Posterior vena cava (tissue), 2 donors: Measurements from ENCODE around the gene TSSC4. TPM values are rescaled to one million over a fixed set of nuclear protein-coding genes. Genes with fewer than 3 reads are reported as not detected.
A peak's percentile ranks its signal among the peaks of the same experiment; 100 is the strongest.

Experiments
- DNase-seq: peaks from one replicate; pipeline ENCODE4 v3.0.0-alpha.2; 2020; ENCODE audit warnings: low spot score
- intact Hi-C, 2 donors: fragments of 100-400 bp; cut with DNase I; formaldehyde crosslinking; loops; one replicate each; pipeline versions ENCODE4 v1.14.1 to v1.14.2; 2022 to 2023
- total RNA-seq, 2 donors: library from RNA; stranded (reverse); fragmentation: NEBNext Ultra II Directional; extraction: Animal tissue kit (Norgen Biotek cat#: 25700); gene quantifications; one replicate each; pipeline ENCODE4 v1.2.1, GENCODE V29; 2021
- donor health status: DM: yes; HTN: yes; CAD: no.
- donor health status: DM: yes; HTN: yes; CAD: no.

TSSC4 gene
- total RNA-seq, 2 donors from 2014 or later, result 47.4 to 49.6 TPM

DNA sequence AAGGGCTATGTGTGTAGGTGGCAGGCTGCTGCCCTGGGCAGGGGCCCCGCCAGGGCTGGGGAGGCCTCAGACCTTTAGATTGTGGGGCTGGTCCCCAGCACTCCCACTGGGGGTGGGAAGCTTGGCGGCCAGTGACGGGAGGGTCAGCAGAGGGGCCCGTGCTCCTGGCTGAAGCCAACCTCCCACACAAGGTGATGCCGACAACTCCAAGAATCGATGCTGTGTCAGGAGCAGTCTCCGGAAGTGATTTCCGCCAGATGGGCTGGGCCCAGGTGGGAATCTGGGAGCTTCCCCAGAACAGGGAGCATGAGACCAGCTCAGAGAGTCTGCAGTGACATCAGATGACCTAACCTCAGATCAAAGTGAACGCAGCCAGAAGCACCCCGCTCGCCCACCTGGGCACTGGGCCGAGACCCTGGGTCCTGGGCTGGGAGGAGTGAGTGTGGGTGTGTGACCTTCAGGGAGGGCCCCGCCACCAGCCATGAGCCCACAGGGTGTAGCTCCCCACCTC, 36.0 kb downstream of the TSSC4 start:
- peak; percentile 69 for DNase-seq
- intact Hi-C loops, result no loop called here

GRCh38 chr11:2437516-2437915, 37.0 kb downstream of the TSSC4 start:
- DNase-seq, result no peak
- intact Hi-C loops, result no loop called here

- DNase-seq, result no peak
Observed at GRCh38 chr11:2439820-2440219, 39.3 kb downstream of the TSSC4 start.

GRCh38 chr11:2440646-2441045, 40.1 kb downstream of the TSSC4 start:
- DNase-seq, result peak; percentile 57

More at GRCh38 chr11:2439820-2440219, 39.3 kb downstream of the TSSC4 start:
- intact Hi-C loops, result no loop called here

GRCh38 chr11:2441171-2441570, 40.6 kb downstream of the TSSC4 start:
- intact Hi-C loops, result no loop called here
- DNase-seq, result peak; percentile 68

More at GRCh38 chr11:2440646-2441045, 40.1 kb downstream of the TSSC4 start:
- intact Hi-C loops, result no loop called here

DNA sequence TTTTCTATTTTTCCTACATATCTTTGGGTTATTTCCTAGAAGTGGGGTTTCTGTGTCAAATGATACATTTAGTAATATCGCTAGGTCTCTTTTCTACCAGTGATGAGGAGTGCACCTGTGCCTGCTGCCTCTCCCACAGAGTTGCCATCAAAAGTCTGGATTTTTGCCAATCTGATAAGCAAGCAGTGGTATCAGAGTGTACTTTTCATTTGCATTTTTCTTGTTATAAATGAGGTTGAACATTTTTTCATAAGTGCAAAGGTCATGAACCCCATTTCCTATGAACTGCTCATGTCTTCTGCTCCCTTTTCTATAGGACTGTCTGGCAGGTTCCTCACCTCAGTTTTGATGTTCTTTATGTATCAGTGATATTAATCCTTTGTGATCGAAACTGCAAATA, 42.0 kb downstream of the TSSC4 start:
- intact Hi-C loops, result loop anchor here in 1 of 2 donors (2.0 kb wide), 1 partner anchor 40 kb away; no protein-coding TSS in a partner anchor

DNA sequence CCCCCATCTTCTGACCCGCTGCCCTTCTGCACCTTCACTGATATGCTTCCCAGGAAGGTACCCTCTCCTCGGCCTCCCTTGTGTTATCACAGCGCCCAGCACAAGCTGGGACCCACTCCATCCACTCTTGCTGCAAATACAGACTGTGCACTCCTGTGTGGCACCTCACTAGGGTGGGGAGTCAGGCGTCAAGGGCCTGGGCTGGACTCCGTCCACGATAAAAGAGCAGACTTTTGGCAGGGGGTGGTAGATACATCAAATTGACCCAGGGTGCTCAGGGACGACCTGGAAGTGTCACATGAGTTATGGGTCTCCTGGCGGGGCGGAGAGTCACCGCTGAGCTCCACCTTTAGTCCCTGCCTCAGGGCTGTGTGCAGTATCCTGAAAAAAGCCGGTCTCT, 42.9 kb downstream of the TSSC4 start:
- intact Hi-C loops, result loop anchor here in 1 of 2 donors (2.0 kb wide), 1 partner anchor 39 kb away; no protein-coding TSS in a partner anchor
- DNase-seq, result peak; percentile 47

More for the DNA sequence above, 42.0 kb downstream of the TSSC4 start:
- no peak for DNase-seq

- intact Hi-C loops, result loop anchor here in 1 of 2 donors (2.0 kb wide), 1 partner anchor 39 kb away; no protein-coding TSS in a partner anchor
- peak; percentile 80 for DNase-seq
Observed at GRCh38 chr11:2443881-2444820, 43.6 kb downstream of the TSSC4 start, which contains the start of gene TRPM5. TRPM5 (minus strand) TSS chr11:2444514; CDS start chr11:2423036, 21,478 bp downstream.

- peak; percentile 80 for DNase-seq
- intact Hi-C loops, result no loop called here
Observed at GRCh38 chr11:2444821-2445745, 44.5 kb downstream of the TSSC4 start, which contains the start of gene KCNQ1. KCNQ1 (plus strand) TSS chr11:2445008; CDS start chr11:2445099, 91 bp downstream.

DNA sequence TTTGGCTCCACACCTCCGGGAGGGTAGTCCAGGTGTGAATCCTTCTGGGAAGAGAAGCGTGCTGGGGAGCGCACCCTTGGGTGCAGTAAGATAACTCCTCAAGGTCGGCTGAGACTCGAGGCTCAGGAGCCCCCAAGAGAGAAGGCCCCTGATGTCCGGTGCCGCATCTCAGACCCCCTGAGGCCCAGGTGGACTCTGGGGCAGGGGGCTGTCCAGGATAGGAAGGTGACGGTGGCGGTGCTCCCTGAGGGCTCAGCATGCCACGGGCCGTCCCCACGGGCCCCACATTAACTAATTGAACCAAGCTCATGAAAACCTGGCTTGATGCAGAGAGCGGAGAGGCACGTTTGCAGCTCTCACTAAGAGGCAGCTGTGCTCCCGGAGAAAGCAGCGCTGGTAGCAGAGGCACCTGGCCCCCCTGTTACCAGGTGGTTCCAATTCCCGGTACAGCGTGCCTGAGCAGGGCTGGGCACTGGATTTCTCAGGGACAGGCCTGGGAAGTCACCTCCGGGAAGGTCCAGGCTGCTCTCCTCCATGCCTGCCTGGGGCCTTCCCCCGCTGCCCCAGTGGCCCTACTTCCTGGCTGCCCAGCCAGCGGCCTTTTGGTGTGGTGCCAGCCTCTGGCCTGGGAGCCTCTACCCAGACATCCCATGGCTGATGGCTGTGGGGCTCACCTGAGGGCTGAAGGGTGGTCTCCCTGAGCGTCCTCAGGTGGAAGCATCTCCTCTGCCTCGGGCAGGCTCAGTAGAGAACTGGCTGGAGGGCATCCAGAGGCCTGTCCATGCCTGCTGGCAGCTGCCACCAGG, 45.4 kb downstream of the TSSC4 start:
- intact Hi-C loops, result no loop called here
- peak; percentile 72 for DNase-seq

- intact Hi-C loops, result no loop called here
- DNase-seq, result peak; percentile 82
Observed at GRCh38 chr11:2446590-2447252, 46.2 kb downstream of the TSSC4 start.

GRCh38 chr11:2447253-2447950, 46.9 kb downstream of the TSSC4 start:
- DNase-seq, result no peak
- intact Hi-C loops, result no loop called here

DNA sequence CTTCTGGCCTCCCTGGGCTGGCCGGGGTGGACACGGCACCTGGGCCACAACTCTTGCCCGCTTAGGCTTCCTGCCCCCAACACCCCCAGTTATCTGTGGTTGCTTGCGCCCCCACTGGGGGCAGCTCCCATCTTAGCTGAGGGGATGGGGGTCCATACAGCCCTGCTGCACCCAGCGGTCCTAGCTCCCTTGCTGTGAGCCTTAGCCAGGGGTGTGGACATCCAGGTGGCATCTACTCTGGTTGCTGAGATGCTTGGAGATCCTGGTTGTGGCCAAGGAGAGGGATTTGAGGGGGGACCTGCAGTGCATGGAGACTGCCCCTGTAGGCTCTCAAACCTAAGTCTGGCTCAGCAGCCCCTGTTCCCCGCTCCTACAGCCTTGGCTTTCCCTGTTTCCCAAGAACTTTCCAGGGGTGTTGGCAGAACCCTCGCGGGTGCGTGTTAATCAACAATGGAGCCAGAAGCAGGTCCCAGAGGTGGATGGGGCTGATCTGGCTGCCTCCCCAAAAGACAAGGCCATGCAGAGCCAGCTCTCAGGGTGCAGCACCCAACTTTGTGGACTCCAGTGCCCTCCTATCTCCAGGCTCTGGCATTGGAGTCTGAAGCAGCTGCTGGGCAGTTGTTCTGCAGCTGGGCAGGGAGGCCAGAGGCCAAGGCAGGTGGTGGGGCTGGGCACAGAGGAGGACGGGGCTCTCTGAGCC, 47.6 kb downstream of the TSSC4 start:
- DNase-seq, result peak; percentile 65
- intact Hi-C loops, result no loop called here

- peak; percentile 70 for DNase-seq
- intact Hi-C loops, result no loop called here
Observed at GRCh38 chr11:2448661-2449547, 48.4 kb downstream of the TSSC4 start.

GRCh38 chr11:2449548-2450320, 49.2 kb downstream of the TSSC4 start:
- DNase-seq, result peak; percentile 57
- intact Hi-C loops, result no loop called here
